GM12878 (cell line): Measurements from ENCODE around the gene CD93. TPM values are rescaled to one million over a fixed set of nuclear protein-coding genes. Genes with fewer than 3 reads are reported as not detected.

Experiments used
- ATAC-seq: fragments of 200-7000 bp; cut with Tn5 transposase; 3 replicates; pipeline ENCODE4 v1.9.1; 2020; ENCODE audit warnings: mild to moderate bottlenecking, moderate library complexity
- BruUV-seq: library from RNA; stranded (reverse); fragments of 400-500 nt; replicated peaks from 2 replicates; lab custom pipeline; 2021; lab: Mats Ljungman, UMichigan
- CTCF ChIA-PET: fragments of 300-600 bp; sonication (Branson Sonifier 250); formaldehyde crosslinking; extraction: SDS; loops from one replicate; lab custom pipeline; 2021; ENCODE audit warnings: inconsistent platforms; lab: Yijun Ruan, JAX
- POLR2A ChIA-PET: fragments of 350-600 bp; formaldehyde crosslinking; extraction: SDS; loops from one replicate; lab custom pipeline; 2021; ENCODE audit warnings: inconsistent platforms; lab: Charles Lee
- RAD21 ChIA-PET: fragments of 300-600 bp; sonication (Branson Sonifier 250); formaldehyde crosslinking; loops from one replicate; lab custom pipeline; 2023; ENCODE audit warnings: antibody characterized with exemption; ENCODE audit not compliant: unreplicated experiment; lab: Charles Lee
- SMC1A ChIA-PET: fragments of 300-600 bp; sonication (Branson Sonifier 250); formaldehyde crosslinking; loops from one replicate; lab custom pipeline; 2023; ENCODE audit not compliant: unreplicated experiment, uncharacterized antibody; lab: Charles Lee
- DNase-seq: peaks from one replicate; pipeline ENCODE4 v3.0.0-alpha.2; 2011; ENCODE audit warnings: low read depth, low spot score
- FAIRE-seq: peaks from 3 replicates; lab custom pipeline; 2011; peaks lifted over from hg19 to GRCh38; lab: Jason Lieb, UNC
- H2AFZ ChIP-seq: 2 replicates; pipeline ENCODE4 v1.6.0; 2011; ENCODE audit warnings: low read depth, low read length, control low read depth; ENCODE audit not compliant: control insufficient read depth
- H3K27ac ChIP-seq: 2 replicates; pipeline ENCODE4 v1.5.1; 2011; ENCODE audit warnings: control low read depth; ENCODE audit not compliant: control insufficient read depth, insufficient read depth
- H3K27me3 ChIP-seq, 2 experiments: replicated peaks in 1 of 2; 2 replicates each; pipeline versions ENCODE4 v1.6.0 to v1.6.1; 2011; ENCODE audit warnings: low read length in 1 of 2; ENCODE audit not compliant: control insufficient read depth in 2 of 2, insufficient read depth in 2 of 2
- H3K36me3 ChIP-seq, 2 experiments: 2 replicates each; pipeline ENCODE4 v1.5.1; 2011; ENCODE audit warnings: low read length in 1 of 2; ENCODE audit not compliant: control insufficient read depth in 2 of 2, insufficient read depth in 2 of 2
- H3K4me1 ChIP-seq: 2 replicates; pipeline ENCODE4 v1.6.1; 2011; ENCODE audit warnings: mild to moderate bottlenecking, low read length, moderate library complexity, mixed read lengths; ENCODE audit not compliant: control insufficient read depth, insufficient read depth
- H3K4me2 ChIP-seq: 2 replicates; pipeline ENCODE4 v1.6.0; 2011; ENCODE audit warnings: control low read depth; ENCODE audit not compliant: control insufficient read depth, insufficient read depth
- H3K4me3 ChIP-seq: fragments of 200-600 bp; sonication (generic); 2 replicates; pipeline ENCODE4 v1.5.1; 2016
- H3K79me2 ChIP-seq: 2 replicates; pipeline ENCODE4 v1.6.0; 2011; ENCODE audit warnings: low read length; ENCODE audit not compliant: control insufficient read depth, insufficient read depth
- H3K9ac ChIP-seq: 2 replicates; pipeline ENCODE4 v1.8.0; 2011; ENCODE audit warnings: low read length, control low read depth, mixed read lengths; ENCODE audit not compliant: control insufficient read depth, insufficient read depth
- H3K9me3 ChIP-seq: replicated peaks from 3 replicates; pipeline ENCODE4 v1.5.1; 2011; ENCODE audit warnings: mild to moderate bottlenecking, low read length; ENCODE audit not compliant: control insufficient read depth, insufficient read depth
- H4K20me1 ChIP-seq: 2 replicates; pipeline ENCODE4 v1.6.0; 2011; ENCODE audit not compliant: control insufficient read depth, insufficient read depth
- CHD2 ChIP-seq: IDR thresholded peaks from 2 replicates; pipeline ENCODE4 v1.6.1; 2011; ENCODE audit warnings: low read depth, low read length, improper control_type of control experiment, borderline replicate concordance
- CHD4 ChIP-seq: fragments of 200-600 bp; sonication (generic); IDR thresholded peaks from 2 replicates; pipeline ENCODE4 v1.6.1; 2016; ENCODE audit warnings: mild to moderate bottlenecking
- EED ChIP-seq: sonication (generic); IDR thresholded peaks from 2 replicates; pipeline ENCODE4 v1.6.1; 2016; ENCODE audit warnings: antibody characterized with exemption, low read depth
- GABPA ChIP-seq: IDR thresholded peaks from 2 replicates; pipeline ENCODE4 v1.6.1; 2014; ENCODE audit warnings: antibody characterized with exemption, low read depth, mild to moderate bottlenecking, inconsistent platforms
- HCFC1 ChIP-seq: fragments of 150-350 bp; IDR thresholded peaks from 2 replicates; pipeline ENCODE4 v1.6.1; 2014; ENCODE audit warnings: low read length
- HDAC2 ChIP-seq: fragments of 200-600 bp; sonication (generic); IDR thresholded peaks from 2 replicates; pipeline ENCODE4 v1.6.1; 2017
- HDAC6 ChIP-seq: fragments of 200-600 bp; sonication (generic); IDR thresholded peaks from one replicate; pipeline ENCODE4 v1.8.0; 2017; ENCODE audit warnings: antibody characterized with exemption; ENCODE audit not compliant: unreplicated experiment
- HDGF ChIP-seq: fragments of 450-650 bp; IDR thresholded peaks from 2 replicates; pipeline ENCODE4 v1.6.1; 2016; ENCODE audit warnings: antibody characterized with exemption
- IKZF1 ChIP-seq: fragments of 450-650 bp; conservative IDR thresholded peaks from 2 replicates; pipeline ENCODE4 v1.6.1; 2017; ENCODE audit warnings: antibody characterized with exemption, mild to moderate bottlenecking
- IKZF2 ChIP-seq, 2 experiments: fragments of 450-650 bp; IDR thresholded peaks; 2 replicates each; pipeline ENCODE4 v1.6.1; 2017; ENCODE audit warnings: mild to moderate bottlenecking in 2 of 2, moderate library complexity in 2 of 2
- IRF4 ChIP-seq: IDR thresholded peaks from 2 replicates; pipeline ENCODE4 v1.6.1; 2011; ENCODE audit warnings: low read depth, low read length
- KAT2A ChIP-seq: conservative IDR thresholded peaks from 2 replicates; pipeline ENCODE4 v1.6.1; 2011; ENCODE audit warnings: low read depth, low read length; ENCODE audit not compliant: control insufficient read depth
- MEF2B ChIP-seq: fragments of 450-650 bp; IDR thresholded peaks from 2 replicates; pipeline ENCODE4 v1.6.1; 2018; ENCODE audit warnings: mild to moderate bottlenecking, moderate library complexity; ENCODE audit not compliant: partially characterized antibody, poor library complexity, severe bottlenecking
- MTA2 ChIP-seq: fragments of 450-650 bp; IDR thresholded peaks from 2 replicates; pipeline ENCODE4 v1.6.1; 2016; ENCODE audit warnings: low read depth, mild to moderate bottlenecking, moderate library complexity
- NBN ChIP-seq: fragments of 450-650 bp; IDR thresholded peaks from 2 replicates; pipeline ENCODE4 v1.6.1; 2016
- RB1 ChIP-seq: fragments of 450-650 bp; formaldehyde crosslinking; IDR thresholded peaks from 2 replicates; pipeline ENCODE4 v1.6.1; 2017; ENCODE audit warnings: mild to moderate bottlenecking, borderline replicate concordance
- SPI1 ChIP-seq: IDR thresholded peaks from 2 replicates; pipeline ENCODE4 v1.6.1; 2011; ENCODE audit warnings: low read depth, mild to moderate bottlenecking, low read length, moderate library complexity, borderline replicate concordance; ENCODE audit not compliant: insufficient read depth
- STAT1 ChIP-seq: fragments of 450-650 bp; conservative IDR thresholded peaks from 2 replicates; pipeline ENCODE4 v1.6.1; 2014; ENCODE audit warnings: antibody characterized with exemption, mild to moderate bottlenecking
- SUPT20H ChIP-seq: IDR thresholded peaks from 2 replicates; pipeline ENCODE4 v1.6.1; 2011; ENCODE audit warnings: low read depth, mild to moderate bottlenecking, low read length, moderate library complexity, borderline replicate concordance; ENCODE audit not compliant: control insufficient read depth
- SUZ12 ChIP-seq: fragments of 200-600 bp; sonication (generic); IDR thresholded peaks from one replicate; pipeline ENCODE4 v1.6.1; 2018; ENCODE audit warnings: antibody characterized with exemption, mild to moderate bottlenecking; ENCODE audit not compliant: unreplicated experiment
- ZNF24 ChIP-seq: fragments of 450-650 bp; IDR thresholded peaks from 2 replicates; pipeline ENCODE4 v1.6.1; 2017; ENCODE audit warnings: antibody characterized with exemption, mild to moderate bottlenecking
- WGBS: methylation state at CpG from one replicate; pipeline ENCODE4 v1.1.6; 2016; ENCODE audit warnings: low lambda C conversion rate; ENCODE audit not compliant: insufficient replicate concordance, insufficient coverage; ENCODE audit errors: missing lambda C conversion rate; 5-methylcytosine and 5-hydroxymethylcytosine counted together
- in situ Hi-C: fragments of 300-500 bp; cut with MboI; formaldehyde crosslinking; loops from 9 replicates; pipeline ENCODE4 v1.14.3; 2018; ENCODE audit warnings: mixed read lengths
- intact Hi-C: fragments of 100-400 bp; cut with micrococcal nuclease; formaldehyde crosslinking; loops from one replicate; pipeline ENCODE4 v1.14.2; 2022; ENCODE audit not compliant: unreplicated experiment
- polyA plus RNA-seq, 11 experiments: library from polyadenylated mRNA; depleted of rRNA in 4 of 11; unstranded in 6 of 11; stranded (reverse) in 5 of 11; fragments of >200 nt; fragmentation: Nextera tagmentation in 4 of 11; fragmentation: Illumina TruSeq in 1 of 11; extraction: Ambion mirVana in 4 of 11; extraction: Trizol in 1 of 11; gene quantifications; 1 replicate in 1 of 11; 2 replicates in 10 of 11; pipeline versions ENCODE4 v1.2.1 to v1.2.3, GENCODE V29; 2011 to 2016; ENCODE audit warnings: inconsistent platforms in 2 of 11, missing spikeins in 2 of 11, low read depth in 1 of 11
- total RNA-seq, 4 experiments: library from RNA; depleted of rRNA in 3 of 4; stranded (reverse); fragments of >200 nt in 3 of 4; fragmentation: Illumina TruSeq in 1 of 4; extraction: Trizol in 1 of 4; gene quantifications; 2 replicates each; pipeline versions ENCODE4 v1.2.1 to v1.2.3, GENCODE V29; 2013 to 2021
- TF ChIP-seq, protein P1 (sequence below): IDR thresholded peaks from 2 replicates; pipeline ENCODE4 v1.6.1; 2012; ENCODE audit warnings: low read depth, low read length, improper control_type of control experiment
- TF ChIP-seq, protein P2 (sequence below): fragments of 450-650 bp; IDR thresholded peaks from 2 replicates; pipeline ENCODE4 v1.6.1; 2017; ENCODE audit warnings: mild to moderate bottlenecking, moderate library complexity

CD93 gene
- total and polyA plus RNA-seq, 10 of the 15 experiments (the other 5 are each of a cell fraction or from before 2014, with no cell fraction given) = 0.20 to 2.7 (median 0.92) TPM

DNA sequence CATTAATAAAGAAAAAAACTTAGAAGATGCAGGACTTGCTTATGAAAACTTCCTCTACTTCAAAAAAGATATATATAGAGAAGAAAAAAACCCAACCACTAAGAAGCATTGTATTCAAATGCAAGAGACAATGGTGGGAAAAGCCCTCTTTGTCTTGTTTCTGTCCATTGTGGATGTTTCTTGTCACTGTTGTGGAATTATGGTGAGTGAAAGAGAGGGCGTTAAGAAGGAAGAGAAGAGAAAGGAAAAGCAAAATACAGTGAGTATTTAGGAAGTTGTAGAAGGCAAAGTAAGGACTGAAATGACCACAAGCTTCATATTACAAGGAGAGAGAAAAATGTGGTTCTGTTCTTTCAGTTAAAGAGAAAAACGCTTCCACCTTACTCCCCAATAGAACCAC is 22.5 kb downstream of the CD93 start (continued):
- TF ChIP-seq IKZF2 (IDR thresholded peaks at IDR 0.05) = peak; percentile 64 to 76; a peak in 2 of 4 replicates
- TF ChIP-seq, protein P1, sequence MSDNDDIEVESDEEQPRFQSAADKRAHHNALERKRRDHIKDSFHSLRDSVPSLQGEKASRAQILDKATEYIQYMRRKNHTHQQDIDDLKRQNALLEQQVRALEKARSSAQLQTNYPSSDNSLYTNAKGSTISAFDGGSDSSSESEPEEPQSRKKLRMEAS = no peak
- TF ChIP-seq HDAC2 = no peak
- TF ChIP-seq SUZ12 = no peak
- no peak for TF ChIP-seq IRF4
- TF ChIP-seq NBN = 0 out of 2 replicates have a peak, but pooled peaks have one; percentile 43
- TF ChIP-seq CHD2 = no peak
- 0 out of 2 replicates have a peak, but pooled peaks have one; percentile 23 for TF ChIP-seq MTA2
- TF ChIP-seq ZNF24 = no peak
- TF ChIP-seq IKZF1 = 0 out of 2 replicates have a peak, but pooled peaks have one; percentile 49
- no peak for TF ChIP-seq STAT1
- TF ChIP-seq HDGF = no peak
- no peak for TF ChIP-seq EED
- no peak for TF ChIP-seq SUPT20H

DNA sequence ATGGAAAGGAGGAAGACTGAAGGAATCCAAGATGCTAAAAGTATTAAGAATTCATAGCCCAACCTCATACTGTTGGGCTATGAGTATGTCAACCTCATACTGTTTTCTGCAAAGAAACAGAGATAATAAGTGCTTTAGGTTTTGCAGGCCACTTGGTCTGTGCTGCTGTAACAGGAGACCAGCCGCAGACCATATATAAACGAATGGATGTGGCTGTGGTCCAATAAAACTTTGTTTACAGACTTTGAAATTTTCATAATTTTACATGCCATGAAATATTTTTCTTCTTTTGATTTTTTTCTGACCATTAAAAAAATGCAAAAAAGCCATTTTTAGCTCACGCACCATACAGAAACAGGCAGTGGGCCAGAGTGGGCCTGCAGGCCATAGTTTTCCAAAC is 23.0 kb downstream of the CD93 start:
- no peak overlapping the region for H3K9ac ChIP-seq
- H3K27me3 ChIP-seq = no peaks in the 10 kb centered on the region
- in situ Hi-C loops = no loop called here
- H3K4me1 ChIP-seq = no peaks in the 10 kb centered on the region
- no peaks in the 10 kb centered on the region for H3K36me3 ChIP-seq
- SMC1A ChIA-PET = interaction anchor here (0.6 to 6.6 kb wide), 9 partner anchors 9 to 97 kb away, joined by 3 to 27 read pairs (median 7); partner anchors contain the start of gene CD93
- H4K20me1 ChIP-seq = no peaks in the 10 kb centered on the region
- H3K4me3 ChIP-seq = no peak overlapping the region
- POLR2A ChIA-PET = no interaction called here
- ATAC-seq (no peak), FAIRE-seq (no peak), DNase-seq (no peak)
- no peaks in the 10 kb centered on the region for H3K79me2 ChIP-seq
- H3K4me2 ChIP-seq = no peak overlapping the region
- H3K9me3 ChIP-seq = no peaks in the 10 kb centered on the region
- CTCF ChIA-PET = interaction anchor here (0.8 to 3.6 kb wide), 6 partner anchors 12 to 172 kb away, joined by 3 to 19 read pairs (median 6); no protein-coding TSS in a partner anchor
- H3K27ac ChIP-seq = no peak overlapping the region
- 63% methylated on average over 3 of the region's 3 CpGs for WGBS
- no peak overlapping the region for H2AFZ ChIP-seq
- no TSS peak for BruUV-seq
- intact Hi-C loops = loop anchor here (5.0 kb wide), 1 partner anchor 129 kb away; no protein-coding TSS in a partner anchor
- RAD21 ChIA-PET = no interaction called here
- TF ChIP-seq RB1 (no peak), GABPA (no peak), CHD4 (no peak), HCFC1 (no peak), HDAC6 (no peak), KAT2A (no peak), STAT1 (no peak), SPI1 (no peak), MEF2B (no peak)
- TF ChIP-seq, protein P2, sequence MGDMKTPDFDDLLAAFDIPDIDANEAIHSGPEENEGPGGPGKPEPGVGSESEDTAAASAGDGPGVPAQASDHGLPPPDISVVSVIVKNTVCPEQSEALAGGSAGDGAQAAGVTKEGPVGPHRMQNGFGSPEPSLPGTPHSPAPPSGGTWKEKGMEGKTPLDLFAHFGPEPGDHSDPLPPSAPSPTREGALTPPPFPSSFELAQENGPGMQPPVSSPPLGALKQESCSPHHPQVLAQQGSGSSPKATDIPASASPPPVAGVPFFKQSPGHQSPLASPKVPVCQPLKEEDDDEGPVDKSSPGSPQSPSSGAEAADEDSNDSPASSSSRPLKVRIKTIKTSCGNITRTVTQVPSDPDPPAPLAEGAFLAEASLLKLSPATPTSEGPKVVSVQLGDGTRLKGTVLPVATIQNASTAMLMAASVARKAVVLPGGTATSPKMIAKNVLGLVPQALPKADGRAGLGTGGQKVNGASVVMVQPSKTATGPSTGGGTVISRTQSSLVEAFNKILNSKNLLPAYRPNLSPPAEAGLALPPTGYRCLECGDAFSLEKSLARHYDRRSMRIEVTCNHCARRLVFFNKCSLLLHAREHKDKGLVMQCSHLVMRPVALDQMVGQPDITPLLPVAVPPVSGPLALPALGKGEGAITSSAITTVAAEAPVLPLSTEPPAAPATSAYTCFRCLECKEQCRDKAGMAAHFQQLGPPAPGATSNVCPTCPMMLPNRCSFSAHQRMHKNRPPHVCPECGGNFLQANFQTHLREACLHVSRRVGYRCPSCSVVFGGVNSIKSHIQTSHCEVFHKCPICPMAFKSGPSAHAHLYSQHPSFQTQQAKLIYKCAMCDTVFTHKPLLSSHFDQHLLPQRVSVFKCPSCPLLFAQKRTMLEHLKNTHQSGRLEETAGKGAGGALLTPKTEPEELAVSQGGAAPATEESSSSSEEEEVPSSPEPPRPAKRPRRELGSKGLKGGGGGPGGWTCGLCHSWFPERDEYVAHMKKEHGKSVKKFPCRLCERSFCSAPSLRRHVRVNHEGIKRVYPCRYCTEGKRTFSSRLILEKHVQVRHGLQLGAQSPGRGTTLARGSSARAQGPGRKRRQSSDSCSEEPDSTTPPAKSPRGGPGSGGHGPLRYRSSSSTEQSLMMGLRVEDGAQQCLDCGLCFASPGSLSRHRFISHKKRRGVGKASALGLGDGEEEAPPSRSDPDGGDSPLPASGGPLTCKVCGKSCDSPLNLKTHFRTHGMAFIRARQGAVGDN = no peak
